ENCODE results near the gene SMIM5. TPM values are rescaled to one million over a fixed set of nuclear protein-coding genes. Genes with fewer than 3 reads are reported as not detected.

The SMIM5 gene
- polyA plus RNA-seq, 1 donor from 2014 or later, result 0.59 TPM

GRCh38 chr17:75635610-75636202, 2.5 kb downstream of the SMIM5 start:
- Histone ChIP-seq H2AFZ (ENCODE audit: low read depth, low read length) (no peak overlapping the region), H3K4me2 (ENCODE audit: low read length) (no peak overlapping the region), H3K27ac (ENCODE audit: low read length) (no peak overlapping the region), H3K79me2 (replicated peaks; ENCODE audit: insufficient read depth, low read length) (no peaks in the 10 kb centered on the region), H3K36me3 (ENCODE audit: insufficient read depth, low read length) (no peaks in the 10 kb centered on the region), H3K27me3 (ENCODE audit: insufficient read depth, low read depth, low read length) (no peaks in the 10 kb centered on the region), H3K9me2 (ENCODE audit: insufficient read depth, low read length) (no peaks in the 10 kb centered on the region), H4K20me1 (ENCODE audit: insufficient read depth) (no peaks in the 10 kb centered on the region), H3K9me3 (ENCODE audit: low read length) (no peaks in the 10 kb centered on the region), H3K4me3 (ENCODE audit: low read length) (no peak overlapping the region), H3K9ac (ENCODE audit: low read length) (no peak overlapping the region), H3F3A (ENCODE audit: insufficient read depth, low read length, poor library complexity, severe bottlenecking) (no peaks in the 10 kb centered on the region)
- TF ChIP-seq RAD21 (conservative IDR thresholded peaks at IDR 0.05) (no peak), SMC3 (conservative IDR thresholded peaks at IDR 0.05; ENCODE audit: poor library complexity) (no peak), CTCF (IDR thresholded peaks at IDR 0.05; ENCODE audit: poor library complexity, severe bottlenecking) (no peak), POLR2AphosphoS5 (IDR thresholded peaks at IDR 0.05) (no peak), MXI1 (conservative IDR thresholded peaks at IDR 0.05; ENCODE audit: poor library complexity, severe bottlenecking) (no peak), TAF1 (IDR thresholded peaks at IDR 0.05; ENCODE audit: low read depth) (no peak), EP300 (conservative IDR thresholded peaks at IDR 0.05; ENCODE audit: poor library complexity, severe bottlenecking) (no peak), EZH2 (IDR thresholded peaks at IDR 0.05; ENCODE audit: borderline replicate concordance, insufficient read depth, low read length, poor library complexity, severe bottlenecking) (no peak)
- TF ChIP-seq, protein P1, sequence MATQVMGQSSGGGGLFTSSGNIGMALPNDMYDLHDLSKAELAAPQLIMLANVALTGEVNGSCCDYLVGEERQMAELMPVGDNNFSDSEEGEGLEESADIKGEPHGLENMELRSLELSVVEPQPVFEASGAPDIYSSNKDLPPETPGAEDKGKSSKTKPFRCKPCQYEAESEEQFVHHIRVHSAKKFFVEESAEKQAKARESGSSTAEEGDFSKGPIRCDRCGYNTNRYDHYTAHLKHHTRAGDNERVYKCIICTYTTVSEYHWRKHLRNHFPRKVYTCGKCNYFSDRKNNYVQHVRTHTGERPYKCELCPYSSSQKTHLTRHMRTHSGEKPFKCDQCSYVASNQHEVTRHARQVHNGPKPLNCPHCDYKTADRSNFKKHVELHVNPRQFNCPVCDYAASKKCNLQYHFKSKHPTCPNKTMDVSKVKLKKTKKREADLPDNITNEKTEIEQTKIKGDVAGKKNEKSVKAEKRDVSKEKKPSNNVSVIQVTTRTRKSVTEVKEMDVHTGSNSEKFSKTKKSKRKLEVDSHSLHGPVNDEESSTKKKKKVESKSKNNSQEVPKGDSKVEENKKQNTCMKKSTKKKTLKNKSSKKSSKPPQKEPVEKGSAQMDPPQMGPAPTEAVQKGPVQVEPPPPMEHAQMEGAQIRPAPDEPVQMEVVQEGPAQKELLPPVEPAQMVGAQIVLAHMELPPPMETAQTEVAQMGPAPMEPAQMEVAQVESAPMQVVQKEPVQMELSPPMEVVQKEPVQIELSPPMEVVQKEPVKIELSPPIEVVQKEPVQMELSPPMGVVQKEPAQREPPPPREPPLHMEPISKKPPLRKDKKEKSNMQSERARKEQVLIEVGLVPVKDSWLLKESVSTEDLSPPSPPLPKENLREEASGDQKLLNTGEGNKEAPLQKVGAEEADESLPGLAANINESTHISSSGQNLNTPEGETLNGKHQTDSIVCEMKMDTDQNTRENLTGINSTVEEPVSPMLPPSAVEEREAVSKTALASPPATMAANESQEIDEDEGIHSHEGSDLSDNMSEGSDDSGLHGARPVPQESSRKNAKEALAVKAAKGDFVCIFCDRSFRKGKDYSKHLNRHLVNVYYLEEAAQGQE (IDR thresholded peaks at IDR 0.05; ENCODE audit: borderline replicate concordance), result no peak

DNA sequence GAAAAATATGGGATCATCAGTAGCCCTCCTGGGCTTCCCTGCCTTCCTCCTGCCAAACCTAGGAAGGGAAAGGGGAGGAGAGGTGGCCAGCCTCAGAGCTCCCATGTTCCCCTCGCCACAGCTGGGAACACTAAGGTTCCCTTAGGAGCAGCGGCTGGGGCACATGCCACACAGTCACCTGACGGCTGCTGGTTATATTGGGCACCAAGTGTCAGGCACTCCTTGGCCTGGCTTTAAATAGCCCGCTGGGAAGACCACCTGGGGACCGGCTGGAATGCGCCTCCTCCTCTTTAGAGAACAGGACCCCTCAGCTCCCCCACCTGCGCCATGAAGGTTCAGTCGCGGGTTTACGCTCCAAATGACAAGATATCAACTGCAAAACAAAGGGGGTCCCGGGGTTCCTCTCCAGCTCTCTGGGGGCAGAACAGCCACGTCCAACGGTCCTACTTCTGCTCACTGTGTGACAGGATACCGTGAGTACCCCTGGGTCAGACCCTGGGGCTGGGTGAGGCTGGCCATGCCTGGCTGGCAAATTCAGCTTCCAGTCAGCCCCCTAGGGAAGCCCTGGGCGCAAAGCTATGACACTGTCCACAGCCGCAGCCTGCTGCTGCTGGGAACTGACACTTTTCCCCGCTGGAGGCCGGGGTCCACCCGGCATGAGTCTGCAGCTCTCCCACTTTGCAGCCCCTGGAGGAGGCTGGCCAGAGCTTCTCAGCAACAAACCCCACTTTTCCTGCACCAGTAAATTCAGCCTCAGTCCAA, 3.3 kb downstream of the SMIM5 start:
- Histone ChIP-seq H3K27ac (ENCODE audit: low read length) (no peak overlapping the region), H4K20me1 (ENCODE audit: insufficient read depth) (no peaks in the 10 kb centered on the region), H2AFZ (ENCODE audit: low read depth, low read length) (no peak overlapping the region), H3F3A (ENCODE audit: insufficient read depth, low read length, poor library complexity, severe bottlenecking) (no peaks in the 10 kb centered on the region), H3K9me2 (ENCODE audit: insufficient read depth, low read length) (no peaks in the 10 kb centered on the region), H3K36me3 (ENCODE audit: insufficient read depth, low read length) (no peaks in the 10 kb centered on the region), H3K4me2 (ENCODE audit: low read length) (no peak overlapping the region), H3K4me3 (ENCODE audit: low read length) (no peak overlapping the region), H3K27me3 (ENCODE audit: insufficient read depth, low read depth, low read length) (no peaks in the 10 kb centered on the region), H3K9me3 (ENCODE audit: low read length) (no peaks in the 10 kb centered on the region), H3K79me2 (replicated peaks; ENCODE audit: insufficient read depth, low read length) (no peaks in the 10 kb centered on the region), H3K9ac (ENCODE audit: low read length) (no peak overlapping the region)
- no peak for TF ChIP-seq MXI1 (conservative IDR thresholded peaks at IDR 0.05; ENCODE audit: poor library complexity, severe bottlenecking)
- TF ChIP-seq, protein P1 (IDR thresholded peaks at IDR 0.05; ENCODE audit: borderline replicate concordance), result no peak
- no peak for TF ChIP-seq POLR2AphosphoS5 (IDR thresholded peaks at IDR 0.05)
- no peak for TF ChIP-seq EZH2 (IDR thresholded peaks at IDR 0.05; ENCODE audit: borderline replicate concordance, insufficient read depth, low read length, poor library complexity, severe bottlenecking)
- no peak for TF ChIP-seq SMC3 (conservative IDR thresholded peaks at IDR 0.05; ENCODE audit: poor library complexity)
- TF ChIP-seq RAD21 (conservative IDR thresholded peaks at IDR 0.05), result no peak
- no peak for TF ChIP-seq EP300 (conservative IDR thresholded peaks at IDR 0.05; ENCODE audit: poor library complexity, severe bottlenecking)
- no peak for TF ChIP-seq CTCF (IDR thresholded peaks at IDR 0.05; ENCODE audit: poor library complexity, severe bottlenecking)
- TF ChIP-seq TAF1 (IDR thresholded peaks at IDR 0.05; ENCODE audit: low read depth), result no peak
